Esophagus muscularis mucosa (tissue), 3 donors: Measurements from ENCODE around the gene LAMB1.

Source experiments
- POLR2A ChIP-seq: fragments of 450-650 bp; IDR thresholded peaks from one replicate; pipeline ENCODE4 v1.6.1; 2017; ENCODE audit warnings: antibody characterized with exemption, moderate library complexity, mild to moderate bottlenecking, low read depth
- TF ChIP-seq, protein P1 (sequence below), 3 experiments: fragments of 200-600 bp in 2 of 3; fragments of 450-650 bp in 1 of 3; sonication (generic) in 2 of 3; IDR thresholded peaks; one replicate each; pipeline ENCODE4 v1.5.1; 2017 to 2019; ENCODE audit warnings: antibody characterized with exemption in 3 of 3, mild to moderate bottlenecking in 2 of 3, moderate library complexity in 1 of 3

DNA sequence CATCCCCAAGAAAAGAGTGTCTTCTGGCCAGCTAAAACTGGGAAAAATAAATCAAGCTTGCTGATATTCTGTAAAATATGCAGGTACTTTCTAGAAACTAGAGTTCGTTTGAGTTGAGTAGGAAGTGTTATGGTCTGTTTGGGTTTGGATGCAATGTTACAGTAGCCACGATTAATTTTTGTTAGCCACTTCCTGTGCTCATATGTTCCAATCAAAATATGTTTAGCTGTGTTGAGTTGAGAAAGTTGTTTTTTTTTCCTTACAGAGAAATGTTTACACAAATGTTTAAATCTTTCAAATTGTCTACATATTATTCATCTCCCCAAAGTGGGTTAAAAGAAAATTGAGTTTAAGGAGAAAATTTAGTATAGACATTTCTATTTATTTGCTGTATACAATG, 11.3 kb upstream of the LAMB1 start:
- TF ChIP-seq, protein P1, sequence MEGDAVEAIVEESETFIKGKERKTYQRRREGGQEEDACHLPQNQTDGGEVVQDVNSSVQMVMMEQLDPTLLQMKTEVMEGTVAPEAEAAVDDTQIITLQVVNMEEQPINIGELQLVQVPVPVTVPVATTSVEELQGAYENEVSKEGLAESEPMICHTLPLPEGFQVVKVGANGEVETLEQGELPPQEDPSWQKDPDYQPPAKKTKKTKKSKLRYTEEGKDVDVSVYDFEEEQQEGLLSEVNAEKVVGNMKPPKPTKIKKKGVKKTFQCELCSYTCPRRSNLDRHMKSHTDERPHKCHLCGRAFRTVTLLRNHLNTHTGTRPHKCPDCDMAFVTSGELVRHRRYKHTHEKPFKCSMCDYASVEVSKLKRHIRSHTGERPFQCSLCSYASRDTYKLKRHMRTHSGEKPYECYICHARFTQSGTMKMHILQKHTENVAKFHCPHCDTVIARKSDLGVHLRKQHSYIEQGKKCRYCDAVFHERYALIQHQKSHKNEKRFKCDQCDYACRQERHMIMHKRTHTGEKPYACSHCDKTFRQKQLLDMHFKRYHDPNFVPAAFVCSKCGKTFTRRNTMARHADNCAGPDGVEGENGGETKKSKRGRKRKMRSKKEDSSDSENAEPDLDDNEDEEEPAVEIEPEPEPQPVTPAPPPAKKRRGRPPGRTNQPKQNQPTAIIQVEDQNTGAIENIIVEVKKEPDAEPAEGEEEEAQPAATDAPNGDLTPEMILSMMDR (IDR thresholded peaks at IDR 0.05), result no peak
- no peak for TF ChIP-seq POLR2A
